Measurements from ENCODE around the gene MCF2L. TPM values are rescaled to one million over a fixed set of nuclear protein-coding genes. Genes with fewer than 3 reads are reported as not detected.

Gene MCF2L
- total RNA-seq, 1 donor from 2014 or later, result 8.0 TPM

DNA sequence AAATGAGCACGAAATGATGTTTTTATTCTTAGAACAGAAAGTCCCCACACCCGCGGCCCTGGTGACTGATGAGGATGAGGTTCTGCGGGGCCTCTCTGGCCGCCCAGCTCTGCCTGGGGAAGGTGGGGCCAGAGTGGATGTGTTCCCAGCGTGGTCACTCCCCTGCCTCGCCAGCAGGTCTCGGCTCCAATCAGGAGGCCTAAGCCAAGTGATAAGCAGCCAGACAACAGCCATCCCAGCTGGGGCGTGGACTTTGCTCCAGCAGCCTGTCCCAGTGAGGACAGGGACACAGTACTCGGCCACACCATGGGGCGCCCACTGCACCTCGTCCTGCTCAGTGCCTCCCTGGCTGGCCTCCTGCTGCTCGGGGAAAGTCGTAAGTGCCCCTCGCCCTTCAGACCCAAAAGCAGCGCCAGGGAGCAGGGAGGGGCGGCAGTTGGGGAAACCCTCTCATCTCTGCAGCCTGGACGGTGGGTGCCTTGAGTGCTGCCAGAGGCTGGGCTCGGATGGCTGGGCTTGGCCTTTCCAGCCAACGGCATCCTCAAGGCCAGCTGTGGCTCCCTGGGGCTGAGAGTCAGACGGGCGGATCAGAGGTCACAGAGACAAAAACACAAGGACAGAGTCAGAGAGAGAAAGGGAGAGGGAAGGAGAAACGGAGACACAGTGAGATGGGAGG, 153.7 kb downstream of the MCF2L start, which contains the start of gene F10:
Gene F10, plus strand, starts transcription at position 250 of the 676 bp plus-strand sequence. Its CDS starts 57 bp downstream, at position 307.
- DNase-seq (ENCODE audit: low read depth in 2 of 2), result no peak

DNA sequence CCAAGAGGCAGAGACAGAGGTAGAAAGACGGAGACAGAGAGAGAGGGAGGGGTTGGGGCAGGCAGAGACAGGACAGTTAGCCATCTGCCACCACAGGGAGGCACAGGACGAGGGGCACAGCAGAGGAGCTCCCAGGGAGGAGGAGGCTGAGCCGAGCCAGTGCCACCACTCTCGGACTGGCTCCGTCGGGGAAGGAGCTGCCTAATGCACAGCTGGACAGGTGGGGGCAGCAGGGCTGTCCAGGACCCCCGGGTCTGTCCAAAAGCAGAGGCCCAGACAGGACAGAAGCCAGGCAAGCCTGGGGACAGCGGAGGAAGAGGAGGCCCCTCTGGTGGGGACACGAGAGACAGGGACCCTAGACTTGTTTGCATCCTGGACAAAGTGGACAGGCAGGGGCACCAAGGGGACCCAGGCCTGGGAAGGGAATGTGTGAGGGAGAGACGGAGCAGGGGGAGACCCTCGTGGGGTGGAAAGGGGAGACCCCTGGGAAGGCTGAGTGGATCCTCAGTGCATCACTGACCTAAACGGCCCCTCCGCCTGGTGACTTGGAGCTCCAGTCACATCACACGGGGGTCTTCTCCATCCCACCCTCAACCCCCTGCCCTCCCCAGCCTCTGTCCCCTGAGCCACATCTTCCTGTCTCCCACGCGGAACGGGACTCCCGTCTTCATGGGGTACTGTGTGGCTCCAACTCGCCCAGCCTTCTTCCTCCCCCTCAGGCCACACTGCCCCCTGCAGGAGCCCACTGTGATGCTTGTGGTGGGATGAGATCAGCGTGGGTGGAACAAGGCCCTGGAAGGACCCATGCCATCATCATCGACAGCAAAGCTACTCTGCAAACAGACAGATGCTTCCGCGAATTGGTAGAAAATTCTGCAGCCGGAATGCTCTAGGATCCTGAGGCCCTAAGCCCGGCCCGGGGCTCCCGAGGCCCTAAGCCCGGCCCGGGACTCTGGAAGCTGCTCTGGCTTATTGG, 154.5 kb downstream of the MCF2L start:
- DNase-seq (ENCODE audit: low read depth in 2 of 2), result no peak

DNA sequence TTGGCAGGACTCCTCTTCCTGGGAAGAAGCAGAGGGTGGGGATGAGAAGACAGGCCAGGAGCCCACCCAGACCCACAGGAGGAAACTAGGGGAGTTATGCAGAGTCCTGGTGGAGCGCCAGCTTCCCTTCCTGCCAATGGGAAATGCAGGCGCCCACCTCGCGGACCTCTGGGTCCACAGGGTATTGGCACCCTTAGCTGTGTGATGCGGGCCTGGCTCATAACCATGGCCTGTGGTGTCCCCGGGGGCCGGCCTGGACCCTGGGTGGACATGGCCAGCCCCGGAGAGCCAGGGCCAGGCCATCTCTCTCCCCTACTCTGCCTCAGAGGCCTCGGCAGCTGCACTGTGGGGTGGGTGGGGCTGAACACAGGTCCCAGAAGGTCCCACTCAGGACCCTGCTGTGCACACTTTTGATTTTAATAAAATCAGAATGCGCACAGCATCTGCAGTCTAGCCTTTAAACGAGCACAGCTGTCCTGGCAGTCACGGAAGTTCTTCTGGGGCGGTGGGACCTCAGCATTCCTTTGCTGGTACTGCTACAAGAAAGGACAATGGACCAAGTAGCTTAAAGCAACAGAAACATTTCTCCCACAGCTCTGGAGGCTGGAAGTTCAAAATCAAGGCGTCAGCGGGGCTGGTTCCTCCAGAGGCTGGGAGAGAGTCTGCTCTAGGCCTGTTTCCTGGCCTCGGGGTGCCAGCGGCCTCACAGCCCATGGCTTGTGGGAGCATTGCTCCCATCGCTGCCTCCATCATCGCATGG, 155.4 kb downstream of the MCF2L start:
- no peak for DNase-seq (ENCODE audit: low read depth in 2 of 2)

DNA sequence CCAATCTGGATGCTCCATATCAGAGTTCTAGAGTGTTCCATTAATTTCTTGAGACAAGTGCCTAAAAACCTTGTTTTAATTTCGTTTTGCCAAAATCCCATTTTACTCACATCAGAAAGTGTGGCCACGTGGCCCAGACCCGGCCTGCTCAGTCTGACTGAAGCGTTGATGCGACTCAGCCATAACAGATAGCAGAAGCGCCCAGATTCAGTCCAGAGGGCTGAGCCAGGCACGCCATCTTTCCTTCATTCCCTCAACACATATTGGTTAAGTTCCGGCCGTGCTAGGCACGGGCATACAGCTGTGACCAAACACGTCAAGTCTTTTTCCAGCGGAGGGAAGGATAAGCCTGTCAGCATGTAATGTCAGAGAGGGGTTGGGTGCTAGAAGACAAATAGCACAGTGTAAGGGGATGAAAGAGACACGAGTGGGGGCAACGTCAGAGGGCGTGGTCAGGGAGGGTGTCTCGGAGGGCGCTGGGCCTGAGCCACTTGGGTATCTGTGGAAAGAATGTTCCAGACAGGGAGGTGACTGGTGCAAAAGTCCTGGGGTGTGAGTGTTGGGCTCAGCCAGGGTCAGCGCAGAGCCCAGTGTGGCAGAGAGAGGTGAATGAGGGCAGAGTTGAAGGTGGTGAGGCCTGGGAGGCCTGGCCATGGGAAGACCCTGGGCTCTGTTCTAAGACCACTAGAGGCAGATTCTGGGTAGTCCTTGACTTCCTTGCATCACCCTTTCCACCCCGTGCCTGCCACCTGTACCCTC, 156.7 kb downstream of the MCF2L start:
- DNase-seq (ENCODE audit: low read depth in 2 of 2), result no peak

DNA sequence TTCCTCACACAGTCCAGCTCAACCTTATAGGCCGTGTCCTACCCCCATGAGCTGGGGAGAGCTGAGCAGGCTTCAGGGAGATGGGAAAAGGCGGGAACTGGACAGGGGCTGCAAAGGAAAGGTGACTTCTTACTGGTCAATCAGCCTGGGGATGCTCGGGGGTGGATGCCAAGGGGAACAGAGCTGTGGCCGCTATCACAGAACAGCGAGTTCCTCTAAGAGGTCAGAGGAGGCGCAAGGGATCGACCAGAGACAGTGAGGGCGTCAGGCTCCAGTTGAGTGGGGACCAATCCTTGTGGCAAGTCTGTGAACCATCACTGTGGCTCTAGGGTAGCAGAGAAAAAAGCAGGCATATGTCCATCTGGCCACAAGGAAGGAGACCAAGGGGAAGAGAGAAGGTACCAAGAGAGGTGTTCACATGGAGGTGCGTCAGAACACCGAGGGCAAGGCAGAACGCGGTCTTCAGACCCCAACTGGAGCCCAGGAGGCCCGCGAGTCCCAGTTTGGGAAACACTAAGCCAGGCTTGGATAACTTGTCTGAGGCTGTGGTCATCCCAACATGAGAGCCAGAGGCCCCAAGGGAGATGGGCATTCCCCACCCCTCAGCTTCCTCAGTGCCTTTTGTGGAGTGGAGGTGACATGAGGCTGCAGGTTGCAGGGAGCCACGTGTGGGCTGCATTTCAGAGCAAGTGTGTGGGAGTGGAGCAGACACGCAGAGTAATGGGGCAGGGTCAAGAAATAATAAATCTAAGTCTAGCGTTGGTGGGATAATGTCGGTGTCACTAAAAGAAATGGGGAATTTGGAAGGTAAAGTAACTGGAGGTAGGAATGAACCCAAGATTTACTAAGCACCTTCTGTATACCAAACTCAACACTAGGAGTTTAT, 157.5 kb downstream of the MCF2L start:
- no peak for DNase-seq (ENCODE audit: low read depth in 2 of 2)

DNA sequence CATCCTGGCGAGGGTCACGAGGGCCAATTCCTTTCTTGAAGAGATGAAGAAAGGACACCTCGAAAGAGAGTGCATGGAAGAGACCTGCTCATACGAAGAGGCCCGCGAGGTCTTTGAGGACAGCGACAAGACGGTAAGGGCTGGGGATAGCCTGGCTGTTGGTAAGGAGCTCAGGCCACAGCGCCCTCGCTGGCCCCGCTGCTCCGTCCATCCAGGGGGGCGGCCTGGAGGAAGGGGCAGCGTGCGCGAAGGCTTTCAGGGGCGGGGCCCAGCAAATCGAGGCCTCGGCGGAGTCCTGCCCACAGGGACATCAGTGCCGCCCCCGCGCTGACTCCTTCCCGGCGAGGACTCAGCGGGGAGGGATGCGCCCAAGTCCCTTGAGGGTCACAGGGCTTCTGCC, 160.5 kb downstream of the MCF2L start:
- no peak for DNase-seq (ENCODE audit: low read depth in 2 of 2)

DNA sequence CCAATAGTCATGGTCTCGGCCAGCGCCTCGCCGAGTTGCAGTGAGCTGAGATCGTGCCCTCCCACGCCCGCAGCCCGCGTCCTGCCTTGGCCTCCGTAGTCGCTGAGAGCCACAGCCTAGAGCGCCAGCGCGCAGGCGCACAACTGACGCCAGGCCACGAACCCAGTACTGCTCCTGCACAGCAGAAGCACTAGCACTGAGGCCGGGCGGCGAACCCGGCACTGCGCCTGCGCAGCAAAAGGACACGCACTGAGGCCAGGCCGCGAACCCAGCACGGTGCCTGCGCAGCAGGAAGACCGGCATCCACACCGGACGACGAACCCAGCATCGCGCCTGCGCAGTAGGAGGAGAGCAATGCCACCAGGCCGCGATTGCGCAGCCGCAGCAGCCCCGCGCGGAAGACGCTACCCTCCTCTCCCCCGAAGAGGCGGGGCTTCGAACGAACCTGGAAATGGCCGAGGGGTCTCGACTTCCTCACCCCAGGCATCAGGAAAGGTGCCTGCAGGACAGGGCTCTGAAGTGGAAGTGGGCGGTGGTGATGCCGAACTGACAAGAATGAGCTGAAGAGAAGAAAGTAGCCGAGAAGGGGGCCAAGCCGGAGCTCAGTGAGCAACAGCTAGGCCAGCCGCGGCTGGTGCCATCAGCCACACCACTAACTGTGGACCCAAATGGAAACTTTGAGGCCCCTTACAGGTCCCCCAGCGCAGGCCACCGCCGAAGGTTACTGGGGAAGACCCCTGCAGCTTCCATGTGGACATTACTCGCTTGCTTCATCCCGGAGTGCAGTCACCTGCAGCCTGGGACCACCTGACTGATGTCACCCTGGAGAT, 161.1 kb downstream of the MCF2L start:
- no peak for DNase-seq (ENCODE audit: low read depth in 2 of 2)

DNA sequence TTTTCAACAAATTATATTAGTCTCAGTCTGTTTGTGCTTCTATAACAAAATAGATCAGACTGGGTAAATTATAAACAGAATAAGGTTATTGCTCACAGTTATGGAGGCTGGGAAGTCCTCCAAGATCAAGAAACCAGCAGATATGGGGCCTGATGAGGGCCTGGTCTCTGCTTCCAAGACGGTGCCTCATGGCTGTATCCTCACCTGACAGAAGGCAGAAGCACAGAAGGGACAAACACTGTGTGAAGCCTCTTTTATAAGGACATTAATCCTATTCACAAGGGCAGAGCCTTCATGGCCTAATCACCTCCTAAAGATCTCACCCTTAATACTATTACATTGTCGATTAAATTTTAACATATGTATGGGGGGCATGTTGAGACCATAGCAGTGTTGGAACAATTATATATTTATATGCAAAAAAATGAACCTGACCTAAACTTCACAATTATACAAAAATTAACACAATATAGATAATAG, 166.3 kb downstream of the MCF2L start:
- DNase-seq (ENCODE audit: low read depth in 2 of 2), result no peak

DNA sequence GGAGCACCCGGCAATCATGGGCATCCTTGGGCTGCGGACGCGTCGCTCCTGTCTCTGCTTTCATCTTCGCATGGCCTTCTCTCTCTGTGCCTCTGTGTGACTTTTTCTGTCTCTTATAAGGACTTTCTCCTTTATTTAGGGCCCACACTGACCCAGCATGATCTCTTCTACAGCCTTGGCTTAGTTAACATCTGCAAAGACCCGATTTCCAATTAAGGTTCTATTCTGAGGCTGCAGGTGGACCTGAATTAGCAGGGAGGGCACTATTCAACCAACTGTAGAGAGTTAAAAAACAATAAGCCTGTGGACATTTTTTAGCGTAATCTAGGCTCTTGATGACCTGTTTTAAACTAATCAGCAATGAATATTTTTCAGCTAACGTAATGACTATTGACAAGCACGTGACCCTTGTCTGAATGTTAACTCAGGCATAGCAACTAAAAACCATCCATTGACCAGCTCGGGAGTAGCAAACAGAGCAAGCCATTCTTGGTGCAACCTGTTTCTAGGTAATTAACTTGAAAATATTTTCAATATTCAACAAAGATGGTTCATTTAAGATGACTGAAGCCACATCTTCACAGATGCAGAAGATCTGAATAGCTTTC, 168.8 kb downstream of the MCF2L start:
- no peak for DNase-seq (ENCODE audit: low read depth in 2 of 2)

DNA sequence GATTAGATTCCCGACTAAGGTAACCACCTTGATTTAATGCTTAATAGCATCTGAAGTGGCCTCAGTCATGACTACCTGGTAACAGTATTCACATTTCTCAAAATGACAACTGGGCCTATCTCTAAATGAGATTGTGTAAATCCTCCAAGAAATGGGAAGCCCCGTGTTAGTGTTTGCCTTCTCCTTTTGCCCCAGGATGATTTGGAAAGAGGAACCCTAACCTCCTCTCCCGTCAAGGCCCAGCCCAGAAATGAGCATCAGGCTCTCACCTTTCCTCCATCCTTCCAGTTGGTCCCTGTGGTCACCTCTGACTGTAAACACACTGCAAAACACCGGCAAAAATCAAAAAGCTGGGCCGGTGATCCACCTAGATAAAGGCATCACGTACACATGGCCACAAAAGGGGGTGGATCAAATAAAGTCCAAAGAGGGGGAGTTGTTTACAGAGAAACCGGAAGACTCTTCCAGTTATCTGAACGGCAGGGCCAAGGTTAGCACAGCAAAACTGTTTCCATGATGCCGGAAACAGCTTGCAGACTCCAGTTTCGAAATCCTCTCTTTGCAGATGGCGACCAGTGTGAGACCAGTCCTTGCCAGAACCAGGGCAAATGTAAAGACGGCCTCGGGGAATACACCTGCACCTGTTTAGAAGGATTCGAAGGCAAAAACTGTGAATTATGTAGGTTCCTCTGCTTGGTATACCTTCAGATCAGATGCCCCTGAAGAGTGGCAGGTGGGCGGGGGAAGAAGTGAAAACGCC, 170.0 kb downstream of the MCF2L start:
- DNase-seq (ENCODE audit: low read depth in 2 of 2), result peak in 1 of 2 donors; percentile 49

DNA sequence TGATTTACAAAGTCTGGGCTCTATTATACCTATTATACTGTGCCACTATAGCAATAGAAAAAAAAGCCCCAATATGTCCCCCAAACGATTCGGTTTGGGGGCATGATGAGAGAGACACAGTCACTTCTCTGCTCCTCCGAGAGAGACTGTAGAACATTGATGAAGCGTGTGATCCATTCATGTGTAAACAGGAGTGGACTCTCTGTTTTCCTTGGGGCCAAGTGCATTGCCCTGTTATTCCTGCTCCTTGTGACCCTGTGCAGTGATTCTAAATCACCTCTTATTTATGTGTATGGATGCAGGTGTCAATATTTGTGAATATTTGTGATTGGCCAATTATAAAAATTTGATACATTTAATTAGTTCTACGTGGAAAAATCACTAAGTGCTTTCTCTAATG, 170.6 kb downstream of the MCF2L start:
- DNase-seq (ENCODE audit: low read depth in 2 of 2), result no peak

DNA sequence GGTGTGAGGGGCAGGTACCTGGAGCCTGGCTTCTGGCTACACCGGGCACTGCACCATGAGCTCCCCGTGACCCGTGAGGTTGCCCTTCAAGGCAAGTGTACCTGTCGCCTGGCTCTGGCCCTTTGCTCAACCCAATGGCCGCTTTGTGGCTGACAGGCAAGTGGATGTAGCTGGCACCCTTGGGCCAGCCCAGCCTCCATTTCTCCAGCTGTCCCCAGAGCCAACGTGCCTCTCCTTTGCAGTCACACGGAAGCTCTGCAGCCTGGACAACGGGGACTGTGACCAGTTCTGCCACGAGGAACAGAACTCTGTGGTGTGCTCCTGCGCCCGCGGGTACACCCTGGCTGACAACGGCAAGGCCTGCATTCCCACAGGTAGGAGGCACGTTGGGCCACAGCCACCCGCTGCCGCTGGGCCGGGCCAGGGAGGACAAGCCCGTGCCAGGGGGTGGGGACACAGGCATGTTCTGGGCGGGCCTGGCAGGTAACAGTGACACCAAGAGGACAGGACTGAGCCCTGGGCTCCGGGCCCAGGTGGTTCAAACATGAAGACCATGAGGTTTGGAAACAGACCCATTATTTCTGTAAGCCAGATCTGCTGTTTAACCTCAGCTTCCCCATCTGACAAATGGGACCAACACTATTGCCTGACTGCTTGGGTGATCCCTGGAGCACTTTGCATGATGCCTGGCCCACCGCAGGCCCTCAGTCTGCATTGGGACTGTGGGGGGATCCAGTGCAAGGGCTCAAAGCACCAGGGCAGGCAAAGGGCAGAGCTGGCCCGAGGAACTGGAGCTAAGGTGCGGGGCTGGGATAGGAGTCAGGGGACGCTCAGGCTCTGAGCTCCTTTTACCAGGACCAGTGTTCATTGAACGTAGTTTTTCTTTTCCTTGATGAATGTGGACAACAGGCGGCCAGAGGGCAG, 171.9 kb downstream of the MCF2L start:
- no peak for DNase-seq (ENCODE audit: low read depth in 2 of 2)

DNA sequence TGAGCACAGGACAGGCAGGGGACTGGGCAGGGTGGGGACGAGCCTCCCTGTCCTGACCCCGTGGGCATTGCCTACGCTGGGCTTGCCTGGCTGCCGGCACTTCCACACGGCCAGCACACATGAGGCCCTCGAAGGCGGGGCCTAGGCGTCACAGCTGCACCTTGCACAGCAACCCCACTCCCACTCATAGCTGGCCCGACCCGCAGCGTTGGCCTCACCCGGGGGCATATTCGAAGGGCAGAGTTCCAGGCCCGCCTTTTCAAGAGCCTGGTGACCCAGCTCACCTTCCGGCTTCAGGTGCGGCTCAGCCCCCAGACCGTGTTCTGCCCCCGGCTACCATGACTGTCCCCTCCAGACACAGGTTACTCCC, 172.6 kb downstream of the MCF2L start:
- DNase-seq (ENCODE audit: low read depth in 2 of 2), result no peak

DNA sequence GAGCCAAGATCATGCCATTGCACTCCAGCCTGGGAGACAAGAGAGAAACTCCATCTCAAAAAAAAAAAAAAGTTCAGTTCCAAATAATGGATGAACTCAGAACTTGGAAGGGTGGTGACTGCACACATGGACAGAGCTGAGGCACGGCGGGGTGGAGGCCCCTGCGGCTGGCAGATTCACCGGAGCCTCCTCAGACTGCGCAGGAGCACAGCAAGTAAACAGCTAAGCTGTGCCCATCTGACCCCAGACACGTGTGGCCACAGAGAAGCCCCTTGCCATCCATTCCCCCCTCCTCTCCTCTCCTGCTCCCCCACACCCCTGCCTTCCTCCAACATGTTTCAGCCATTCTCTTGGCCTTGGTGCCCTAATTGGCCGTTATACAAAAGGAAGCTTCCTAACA, 173.9 kb downstream of the MCF2L start:
- no peak for DNase-seq (ENCODE audit: low read depth in 2 of 2)

DNA sequence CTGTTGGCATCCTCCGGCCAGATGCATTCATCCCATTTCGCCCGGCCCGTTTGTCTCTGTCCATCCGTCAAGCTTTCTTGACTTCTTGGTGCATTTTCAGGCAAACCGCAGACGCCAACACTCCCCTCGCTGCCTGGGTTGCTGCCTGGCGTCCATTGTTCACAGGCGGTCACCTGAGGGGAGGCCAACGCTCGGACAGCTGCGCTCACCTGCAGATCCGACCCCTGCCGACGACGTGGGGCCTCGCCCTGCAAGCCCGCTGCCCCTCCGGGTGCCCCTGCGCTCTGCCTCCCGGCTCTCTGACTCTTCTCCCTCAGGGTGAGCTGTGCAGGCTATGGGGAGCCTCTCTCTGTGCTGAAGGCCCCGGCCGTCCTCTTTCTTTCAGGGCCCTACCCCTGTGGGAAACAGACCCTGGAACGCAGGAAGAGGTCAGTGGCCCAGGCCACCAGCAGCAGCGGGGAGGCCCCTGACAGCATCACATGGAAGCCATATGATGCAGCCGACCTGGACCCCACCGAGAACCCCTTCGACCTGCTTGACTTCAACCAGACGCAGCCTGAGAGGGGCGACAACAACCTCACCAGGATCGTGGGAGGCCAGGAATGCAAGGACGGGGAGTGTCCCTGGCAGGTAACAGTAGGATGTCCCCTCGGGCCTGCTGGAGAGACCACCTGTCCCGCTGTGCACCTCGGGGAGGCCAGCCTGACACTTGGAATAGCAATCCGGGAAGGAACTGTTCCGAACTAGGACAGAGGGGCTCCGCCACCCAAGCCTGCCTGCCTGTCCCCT, 174.6 kb downstream of the MCF2L start:
- DNase-seq (ENCODE audit: low read depth in 2 of 2), result no peak

DNA sequence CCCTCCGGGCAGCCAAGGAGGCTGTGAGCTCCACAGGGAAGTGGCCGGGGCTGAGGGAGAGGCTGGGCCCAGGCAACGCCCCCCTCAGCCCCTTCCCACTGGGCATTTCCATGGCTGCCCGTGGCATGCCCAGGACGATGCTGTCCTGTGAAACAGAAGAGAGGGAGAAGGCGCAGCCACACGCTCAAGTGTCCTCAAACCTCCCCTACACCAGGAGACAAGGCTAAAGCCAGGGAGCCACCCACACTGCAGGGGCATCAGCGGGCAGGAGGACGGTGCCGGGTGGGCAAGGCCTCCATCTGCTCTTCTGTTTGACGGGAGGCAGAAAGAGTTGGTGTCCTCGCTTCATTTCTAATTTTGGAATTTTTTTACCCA, 175.2 kb downstream of the MCF2L start:
- DNase-seq (ENCODE audit: low read depth in 2 of 2), result no peak
